DOHH2 (cell line): ENCODE measurements around the gene PTGIS.

Experiments
- CTCF ChIP-seq: fragments of 200-600 bp; sonication (generic); IDR thresholded peaks from one replicate; pipeline ENCODE4 v1.5.1; 2014; ENCODE audit warnings: antibody characterized with exemption, mild to moderate bottlenecking, low read depth, low read length; ENCODE audit not compliant: poor library complexity, severe bottlenecking
- EZH2phosphoT487 ChIP-seq: fragments of 200-600 bp; sonication (generic); IDR thresholded peaks from 2 replicates; pipeline ENCODE4 v1.6.1; 2017; ENCODE audit warnings: borderline replicate concordance, mild to moderate bottlenecking, antibody characterized with exemption, low read length, moderate library complexity, mixed read lengths

- TF ChIP-seq CTCF (no peak), EZH2phosphoT487 (no peak)
Measured at GRCh38 chr20:49503176-49503575, 64.8 kb downstream of the PTGIS start.
